Smooth muscle cell (in vitro differentiated cells): ENCODE data around the gene NCEH1. TPM values are rescaled to one million over a fixed set of nuclear protein-coding genes. Genes with fewer than 3 reads are reported as not detected.

Source experiments
- DNase-seq: peaks from one replicate; lab custom pipeline; 2025; ENCODE audit not compliant: unreplicated experiment; lab: John Stamatoyannopoulos, UW
- H2AFZ ChIP-seq: fragments of 200-600 bp; sonication (generic); 2 replicates; pipeline ENCODE4 v1.6.0; 2016; ENCODE audit warnings: antibody characterized with exemption, low read depth, mild to moderate bottlenecking
- H3F3A ChIP-seq: fragments of 200-600 bp; sonication (generic); 2 replicates; pipeline ENCODE4 v1.6.0; 2017; ENCODE audit warnings: antibody characterized with exemption, low read depth
- H3K27ac ChIP-seq: fragments of 200-600 bp; sonication (generic); 2 replicates; pipeline ENCODE4 v1.5.1; 2016; ENCODE audit warnings: low read depth, mild to moderate bottlenecking
- H3K27me3 ChIP-seq: fragments of 200-600 bp; sonication (generic); 2 replicates; pipeline ENCODE4 v1.6.1; 2016; ENCODE audit warnings: low read depth, mild to moderate bottlenecking
- H3K36me3 ChIP-seq: fragments of 200-600 bp; sonication (generic); 2 replicates; pipeline ENCODE4 v1.5.1; 2016; ENCODE audit warnings: low read depth
- H3K4me1 ChIP-seq: fragments of 200-600 bp; sonication (generic); 2 replicates; pipeline ENCODE4 v1.5.1; 2016; ENCODE audit warnings: low read depth
- H3K4me2 ChIP-seq: fragments of 200-600 bp; sonication (generic); 2 replicates; pipeline ENCODE4 v1.6.0; 2016; ENCODE audit warnings: mild to moderate bottlenecking
- H3K4me3 ChIP-seq: fragments of 200-600 bp; sonication (generic); 2 replicates; pipeline ENCODE4 v1.5.1; 2016; ENCODE audit warnings: mild to moderate bottlenecking
- H3K79me2 ChIP-seq: fragments of 200-600 bp; sonication (generic); 2 replicates; pipeline ENCODE4 v1.6.0; 2016; ENCODE audit warnings: low read depth, mild to moderate bottlenecking
- H3K9ac ChIP-seq: fragments of 200-600 bp; sonication (generic); 2 replicates; pipeline ENCODE4 v1.6.0; 2016; ENCODE audit warnings: low read depth
- H3K9me3 ChIP-seq: fragments of 200-600 bp; sonication (generic); replicated peaks from 2 replicates; pipeline ENCODE4 v1.5.1; 2016; ENCODE audit warnings: low read depth
- H4K20me1 ChIP-seq: fragments of 200-600 bp; sonication (generic); 2 replicates; pipeline ENCODE4 v1.6.0; 2016; ENCODE audit warnings: low read depth
- WGBS: methylation state at CpG from one replicate; pipeline ENCODE4 v1.1.7; 2016; ENCODE audit warnings: low lambda C conversion rate; 5-methylcytosine and 5-hydroxymethylcytosine counted together
- polyA plus RNA-seq: library from polyadenylated mRNA; unstranded; fragments of >200 nt; fragmentation: Nextera tagmentation; extraction: Ambion mirVana; gene quantifications from 2 replicates; pipeline ENCODE4 v1.2.1, GENCODE V29; 2016
- total RNA-seq: library from RNA; depleted of rRNA; stranded (reverse); fragments of >200 nt; gene quantifications from 2 replicates; pipeline ENCODE4 v1.2.3, GENCODE V29; 2014
- TF ChIP-seq, protein P1 (sequence below): fragments of 200-600 bp; sonication (generic); IDR thresholded peaks from 2 replicates; pipeline ENCODE4 v1.5.1; 2017; ENCODE audit warnings: borderline replicate concordance, mild to moderate bottlenecking, antibody characterized with exemption; ENCODE audit not compliant: insufficient read depth, poor library complexity, severe bottlenecking

NCEH1 gene
- total and polyA plus RNA-seq, 2 experiments from 2014 or later = 1.9 to 5.3 TPM

DNA sequence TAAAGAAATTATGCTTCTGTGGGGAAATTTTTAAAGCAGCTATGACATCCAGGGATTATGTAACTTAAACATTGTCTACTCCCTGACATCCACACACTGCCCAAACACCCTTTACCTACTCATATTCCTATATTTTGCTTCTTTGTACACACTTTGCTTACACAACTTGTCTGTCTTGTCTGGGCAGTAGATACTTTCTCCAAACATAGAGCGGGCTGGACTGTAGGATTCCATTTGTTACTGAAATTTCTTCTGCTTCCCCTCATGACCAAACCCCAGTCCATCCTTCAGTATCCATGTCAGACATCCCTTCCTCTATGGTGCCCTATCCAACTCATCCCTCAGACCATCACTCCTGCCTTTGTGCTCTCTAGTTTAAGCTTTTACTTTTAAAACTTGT lies 19.9 kb downstream of the NCEH1 start:
- no peak overlapping the region for H3K4me2 ChIP-seq
- H3K36me3 ChIP-seq = no peaks in the 10 kb centered on the region
- no peak overlapping the region for H3K27ac ChIP-seq
- 82% methylated on average over 1 of the region's 1 CpG for WGBS
- TF ChIP-seq, protein P1, sequence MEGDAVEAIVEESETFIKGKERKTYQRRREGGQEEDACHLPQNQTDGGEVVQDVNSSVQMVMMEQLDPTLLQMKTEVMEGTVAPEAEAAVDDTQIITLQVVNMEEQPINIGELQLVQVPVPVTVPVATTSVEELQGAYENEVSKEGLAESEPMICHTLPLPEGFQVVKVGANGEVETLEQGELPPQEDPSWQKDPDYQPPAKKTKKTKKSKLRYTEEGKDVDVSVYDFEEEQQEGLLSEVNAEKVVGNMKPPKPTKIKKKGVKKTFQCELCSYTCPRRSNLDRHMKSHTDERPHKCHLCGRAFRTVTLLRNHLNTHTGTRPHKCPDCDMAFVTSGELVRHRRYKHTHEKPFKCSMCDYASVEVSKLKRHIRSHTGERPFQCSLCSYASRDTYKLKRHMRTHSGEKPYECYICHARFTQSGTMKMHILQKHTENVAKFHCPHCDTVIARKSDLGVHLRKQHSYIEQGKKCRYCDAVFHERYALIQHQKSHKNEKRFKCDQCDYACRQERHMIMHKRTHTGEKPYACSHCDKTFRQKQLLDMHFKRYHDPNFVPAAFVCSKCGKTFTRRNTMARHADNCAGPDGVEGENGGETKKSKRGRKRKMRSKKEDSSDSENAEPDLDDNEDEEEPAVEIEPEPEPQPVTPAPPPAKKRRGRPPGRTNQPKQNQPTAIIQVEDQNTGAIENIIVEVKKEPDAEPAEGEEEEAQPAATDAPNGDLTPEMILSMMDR = no peak
- H3K9me3 ChIP-seq = no peaks in the 10 kb centered on the region
- H3K27me3 ChIP-seq = no peaks in the 10 kb centered on the region
- H3F3A ChIP-seq = no peaks in the 10 kb centered on the region
- H3K4me1 ChIP-seq = no peaks in the 10 kb centered on the region
- DNase-seq = no peak
- H3K9ac ChIP-seq = no peak overlapping the region
- no peak overlapping the region for H2AFZ ChIP-seq
- no peak overlapping the region for H3K4me3 ChIP-seq
- no peaks in the 10 kb centered on the region for H3K79me2 ChIP-seq
- H4K20me1 ChIP-seq = no peaks in the 10 kb centered on the region

GRCh38 chr3:172688588-172688987 lies 22.3 kb downstream of the NCEH1 start:
- Histone ChIP-seq H3K4me2 (no peak overlapping the region), H3K4me1 (no peaks in the 10 kb centered on the region), H3F3A (no peaks in the 10 kb centered on the region), H4K20me1 (no peaks in the 10 kb centered on the region), H2AFZ (no peak overlapping the region), H3K27ac (no peak overlapping the region), H3K27me3 (no peaks in the 10 kb centered on the region), H3K9me3 (no peaks in the 10 kb centered on the region), H3K79me2 (no peaks in the 10 kb centered on the region), H3K9ac (no peak overlapping the region), H3K36me3 (no peaks in the 10 kb centered on the region), H3K4me3 (no peak overlapping the region)
- WGBS = 84% methylated on average over 4 of the region's 4 CpGs
- TF ChIP-seq, protein P1 = no peak
- DNase-seq = no peak

GRCh38 chr3:172687501-172687900 lies 23.4 kb downstream of the NCEH1 start:
- Histone ChIP-seq H3F3A (no peaks in the 10 kb centered on the region), H3K36me3 (no peaks in the 10 kb centered on the region), H3K27me3 (no peaks in the 10 kb centered on the region), H3K4me1 (no peaks in the 10 kb centered on the region), H3K9ac (no peak overlapping the region), H2AFZ (no peak overlapping the region), H3K4me2 (no peak overlapping the region), H3K9me3 (no peaks in the 10 kb centered on the region), H3K4me3 (no peak overlapping the region), H4K20me1 (no peaks in the 10 kb centered on the region), H3K79me2 (no peaks in the 10 kb centered on the region), H3K27ac (no peak overlapping the region)
- WGBS = 93% methylated on average over 3 of the region's 3 CpGs
- DNase-seq = no peak
- TF ChIP-seq, protein P1 = no peak

DNA sequence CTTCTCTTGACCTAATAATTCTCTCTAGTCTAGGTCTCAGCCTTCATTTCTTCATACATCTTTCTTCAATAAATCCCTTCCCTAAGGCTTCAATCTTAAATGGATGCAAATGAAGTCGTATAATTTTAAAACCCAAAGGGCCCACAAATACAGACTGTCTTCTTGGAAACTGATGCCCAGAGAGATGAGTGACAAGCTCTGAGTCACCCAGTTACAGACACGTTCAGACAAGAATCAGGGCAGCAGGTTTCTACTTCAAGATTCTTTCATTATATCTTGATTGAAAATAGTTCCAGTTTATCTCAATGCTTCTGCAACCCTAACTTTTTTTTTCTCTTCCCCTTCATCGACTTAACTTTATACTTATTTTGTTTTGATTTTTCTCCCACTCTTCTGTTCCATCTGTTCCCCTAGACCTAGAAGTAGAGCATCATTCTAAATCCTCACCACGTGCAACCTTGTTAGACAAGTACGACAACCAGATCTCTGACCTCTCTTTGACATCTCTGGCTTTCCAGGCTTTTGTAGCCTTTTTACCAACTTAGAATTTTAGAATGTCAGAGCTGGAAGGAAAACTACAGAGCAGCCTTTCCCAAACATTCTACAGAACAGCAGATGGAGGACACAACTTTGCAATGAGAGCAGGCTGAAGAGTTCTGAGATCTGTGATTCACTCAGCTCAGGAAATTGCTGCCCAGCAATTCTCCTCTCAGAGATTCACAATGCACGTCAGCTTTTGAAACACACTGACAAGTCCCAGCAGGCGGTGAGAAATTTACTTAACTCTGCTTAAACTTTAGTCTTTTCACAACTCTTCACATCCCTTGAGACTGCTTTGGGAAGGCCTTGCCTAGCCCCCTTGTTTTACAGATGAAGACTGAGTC lies 25.3 kb downstream of the NCEH1 start:
- Histone ChIP-seq H3K9me3 (no peaks in the 10 kb centered on the region), H3K4me1 (no peaks in the 10 kb centered on the region), H2AFZ (no peak overlapping the region), H4K20me1 (no peaks in the 10 kb centered on the region), H3K9ac (no peak overlapping the region), H3K4me2 (no peak overlapping the region), H3K4me3 (no peak overlapping the region), H3K27me3 (no peaks in the 10 kb centered on the region), H3K79me2 (no peaks in the 10 kb centered on the region), H3K36me3 (no peaks in the 10 kb centered on the region), H3F3A (no peaks in the 10 kb centered on the region), H3K27ac (peak overlapping the region; percentile 62)
- TF ChIP-seq, protein P1 = no peak
- DNase-seq = no peak
- 62% methylated on average over 7 of the region's 7 CpGs for WGBS
